ENCODE data around the gene ITSN1.
"Not testable (repeated sequence)": the region's sequence is repeated elsewhere in the genome, so short reads cannot be mapped to it uniquely, and the experiment has no call there.

ITSN1 gene

DNA sequence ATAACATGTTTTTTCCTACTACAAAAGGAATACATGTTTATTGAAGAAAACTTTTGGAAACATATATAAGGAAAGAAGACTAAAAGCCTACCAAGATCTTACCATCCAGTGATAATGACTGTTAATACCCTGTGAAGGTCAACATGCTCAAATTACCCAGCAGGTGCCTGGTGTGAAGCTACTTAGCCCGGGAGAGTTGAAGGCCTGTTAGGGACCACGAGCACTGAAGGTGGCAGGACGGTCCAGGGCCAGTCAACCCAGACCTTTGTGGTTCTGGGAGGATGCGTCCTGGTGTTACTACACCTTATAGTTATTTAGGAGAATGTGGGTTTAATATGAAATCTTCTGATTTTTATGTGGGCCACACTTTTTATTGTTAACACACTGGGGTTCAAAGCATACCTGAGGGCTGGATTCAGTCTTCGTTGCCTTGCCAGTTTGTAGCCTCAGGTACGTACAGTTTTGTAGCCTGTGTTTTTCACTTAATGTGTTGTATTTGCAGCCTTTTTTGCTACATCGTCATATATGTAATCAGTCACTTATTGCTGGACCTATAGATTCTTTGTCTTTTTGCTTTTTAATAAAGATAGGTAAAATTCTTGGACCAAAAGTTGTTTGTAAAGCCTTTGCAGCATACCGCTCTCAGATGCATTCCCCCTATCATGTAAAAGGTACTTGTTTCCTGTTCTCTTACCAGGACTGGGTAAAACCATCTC is 9.8 kb downstream of the ITSN1 start:
- no peak for DNase-seq

DNA sequence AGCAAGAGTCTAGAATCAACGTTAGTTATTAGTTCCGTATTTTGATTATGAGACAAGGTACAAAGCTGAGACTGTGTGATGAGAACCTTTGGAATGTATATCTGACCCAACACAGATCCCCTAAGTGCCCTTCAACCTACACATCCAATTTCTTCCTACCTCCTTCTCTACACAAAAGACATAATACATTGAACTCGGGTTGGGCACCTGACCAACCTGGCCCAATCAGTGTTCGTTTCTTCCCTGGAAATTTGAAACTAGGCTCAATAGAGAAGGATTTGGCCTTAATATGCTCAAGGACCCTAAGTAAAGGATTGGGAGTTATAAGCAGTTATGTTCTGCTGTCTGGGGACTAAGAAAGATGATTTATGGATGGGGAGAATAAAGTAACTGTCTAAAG is 12.1 kb downstream of the ITSN1 start:
- no peak for DNase-seq

DNA sequence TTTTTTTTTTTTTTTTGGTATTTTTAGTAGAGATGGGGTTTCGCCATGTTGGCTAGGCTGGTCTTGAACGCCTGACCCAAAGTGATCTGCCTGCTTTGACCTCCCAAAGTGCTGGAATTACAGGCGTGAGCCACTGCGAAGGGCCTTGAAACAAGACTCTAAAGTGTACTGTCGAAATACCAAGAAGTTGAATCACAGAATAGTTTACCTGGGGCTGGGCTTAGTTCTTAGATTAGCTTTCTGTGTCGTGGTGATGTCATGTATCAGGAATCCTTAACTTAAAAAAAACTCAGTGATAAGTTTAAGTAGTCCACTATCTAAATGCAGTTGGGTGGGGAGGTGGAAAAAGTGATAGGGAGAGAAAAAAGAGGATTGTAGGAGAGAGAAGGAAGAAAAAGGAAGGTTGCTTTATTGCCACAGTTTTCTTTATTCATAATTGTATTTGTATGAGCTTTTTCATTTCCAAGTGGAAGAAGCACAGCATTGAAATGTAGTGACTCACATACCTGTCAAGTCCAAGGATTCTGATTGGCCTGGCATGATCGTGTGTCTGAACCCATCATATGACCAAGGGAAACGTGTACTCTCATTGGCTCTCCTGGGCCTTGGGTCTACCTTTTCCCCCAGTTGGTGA is 13.4 kb downstream of the ITSN1 start:
- no peak for DNase-seq

DNA sequence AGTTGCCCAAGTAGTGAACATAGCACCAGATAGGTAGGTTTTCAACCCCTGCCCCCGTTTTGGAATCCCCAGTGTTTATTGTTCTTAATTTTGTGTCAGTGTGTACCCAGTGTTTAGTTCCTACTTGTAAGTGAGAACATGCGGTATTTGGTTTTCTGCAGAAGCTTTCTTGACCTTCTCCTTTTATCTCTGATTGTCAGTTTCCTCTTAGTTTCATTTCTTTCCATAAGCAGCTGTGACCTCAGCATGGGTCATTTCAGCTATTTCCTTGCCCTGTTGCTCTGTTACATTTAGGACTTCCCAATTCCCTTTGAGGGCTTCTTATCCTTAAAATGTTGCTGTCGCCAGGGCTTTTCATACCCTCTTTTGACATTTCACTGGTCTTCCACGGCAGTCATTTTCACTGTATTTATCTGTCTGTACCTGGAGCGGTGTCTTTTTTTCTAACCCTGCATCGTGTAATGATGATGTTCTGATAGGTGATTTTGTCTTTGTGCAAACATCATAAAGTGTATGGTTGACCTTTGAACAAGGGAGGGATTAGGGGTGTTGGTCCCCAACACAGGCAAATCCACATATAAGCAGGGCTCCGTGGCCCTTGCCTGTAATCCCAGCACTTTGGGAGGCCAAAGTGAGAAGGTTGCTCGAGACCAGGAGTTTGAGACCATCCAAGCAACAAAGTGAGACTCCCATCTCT is 15.0 kb downstream of the ITSN1 start:
- DNase-seq, result no peak

DNA sequence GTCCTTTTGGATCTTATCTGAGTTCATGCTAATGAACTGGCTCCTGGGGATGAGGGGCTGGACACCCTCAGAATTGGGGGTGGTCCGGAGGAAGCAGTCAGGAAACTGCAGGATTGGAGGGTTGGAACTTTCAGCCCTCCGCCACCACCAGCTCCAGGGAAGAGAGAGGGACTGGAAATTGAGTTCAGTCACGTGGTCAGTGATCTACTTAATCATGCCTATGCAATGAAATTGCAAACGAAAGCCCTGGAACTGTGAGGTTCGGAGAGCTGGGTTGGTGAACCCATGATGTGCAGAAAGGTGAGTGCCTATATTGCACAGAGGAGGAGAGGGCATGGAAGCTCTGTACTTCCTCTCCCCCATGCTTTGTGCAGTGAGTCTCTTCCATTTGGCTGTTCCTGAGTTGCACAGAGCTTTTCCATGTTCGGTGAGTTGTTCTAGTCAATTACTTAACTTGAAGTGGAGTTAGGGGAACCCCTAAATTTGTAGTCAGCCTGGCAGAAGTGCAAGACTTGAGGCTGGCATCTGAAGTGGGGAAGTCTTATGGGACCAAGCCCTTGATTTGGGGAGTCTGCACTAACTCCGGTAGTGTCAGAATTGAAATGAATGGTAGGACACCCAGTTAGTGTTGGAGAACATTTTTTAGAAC is 16.7 kb downstream of the ITSN1 start:
- DNase-seq, result no peak

DNA sequence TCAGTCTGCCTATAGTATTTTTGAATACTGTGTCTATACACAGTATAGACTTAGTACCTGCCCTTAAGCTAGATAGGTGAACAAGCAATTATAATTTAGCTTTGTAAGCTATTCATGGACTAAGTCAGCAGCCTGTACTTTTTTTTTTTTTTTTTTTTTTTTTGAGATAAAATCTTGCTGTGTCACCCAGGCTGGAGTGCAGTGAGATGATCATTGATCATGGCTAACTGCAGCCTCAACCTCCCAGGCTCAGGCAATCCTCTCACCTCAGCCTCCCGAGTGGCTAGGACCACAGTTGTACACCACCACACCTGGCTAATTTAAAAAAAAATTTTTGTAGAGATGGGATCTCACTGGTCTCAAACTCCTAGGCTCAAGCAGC is 17.3 kb downstream of the ITSN1 start:
- no peak for DNase-seq

DNA sequence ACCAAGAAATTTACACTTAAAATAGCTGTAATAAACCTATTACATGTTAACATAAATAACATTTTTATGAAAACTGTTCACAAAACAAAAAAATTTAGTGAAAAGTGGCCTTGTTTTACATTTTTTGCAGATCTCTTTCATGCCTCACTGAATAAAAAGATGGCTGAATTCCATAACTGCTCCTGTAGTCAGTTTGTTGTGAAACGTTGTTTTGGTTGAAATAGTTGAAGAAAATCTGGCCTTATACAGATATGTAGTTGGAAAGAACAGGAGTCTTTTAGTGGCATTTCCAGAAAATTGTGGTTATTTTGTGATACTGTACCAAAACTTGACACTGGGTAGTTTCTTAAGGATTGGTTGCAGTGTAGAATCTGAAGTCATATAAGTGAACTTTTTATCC is 18.1 kb downstream of the ITSN1 start:
- DNase-seq, result no peak

DNA sequence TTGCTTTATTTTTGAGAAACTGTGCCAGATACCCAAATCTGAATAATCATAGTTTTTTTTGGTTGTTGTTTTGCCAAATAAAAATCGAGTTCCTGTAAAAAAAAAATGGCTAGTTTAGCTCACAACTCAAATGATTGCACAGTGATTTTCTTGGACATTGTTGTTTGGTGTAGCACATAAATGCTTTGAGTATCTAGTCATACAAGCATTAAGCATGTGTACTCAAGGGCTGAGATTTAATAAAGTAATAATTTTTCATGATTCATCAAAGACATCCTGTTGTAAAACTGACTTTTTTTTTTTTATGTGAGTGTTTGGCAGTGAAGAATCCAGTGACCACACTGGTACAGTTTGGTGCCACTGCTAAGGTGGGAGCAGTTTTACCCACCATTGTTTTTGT is 18.8 kb downstream of the ITSN1 start:
- DNase-seq, result no peak

DNA sequence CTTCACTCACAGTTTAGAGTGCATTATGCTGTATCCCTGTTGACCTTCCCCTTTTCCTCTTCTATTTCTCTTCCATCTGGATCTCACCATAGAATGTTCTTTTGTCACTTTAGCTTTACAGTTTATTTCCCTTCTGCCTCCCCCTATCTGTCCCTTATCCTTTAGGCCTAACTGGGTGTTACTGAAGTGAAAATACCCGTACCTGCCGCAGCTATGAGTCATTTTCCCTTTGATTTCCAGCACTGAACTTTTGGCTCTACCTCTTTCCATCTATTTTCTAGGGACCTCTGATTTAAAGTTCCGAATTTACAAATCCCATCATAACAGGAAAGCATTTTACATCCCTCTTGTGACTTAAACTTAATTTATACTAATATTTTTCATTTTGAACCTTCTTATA is 19.7 kb downstream of the ITSN1 start:
- no peak for DNase-seq

DNA sequence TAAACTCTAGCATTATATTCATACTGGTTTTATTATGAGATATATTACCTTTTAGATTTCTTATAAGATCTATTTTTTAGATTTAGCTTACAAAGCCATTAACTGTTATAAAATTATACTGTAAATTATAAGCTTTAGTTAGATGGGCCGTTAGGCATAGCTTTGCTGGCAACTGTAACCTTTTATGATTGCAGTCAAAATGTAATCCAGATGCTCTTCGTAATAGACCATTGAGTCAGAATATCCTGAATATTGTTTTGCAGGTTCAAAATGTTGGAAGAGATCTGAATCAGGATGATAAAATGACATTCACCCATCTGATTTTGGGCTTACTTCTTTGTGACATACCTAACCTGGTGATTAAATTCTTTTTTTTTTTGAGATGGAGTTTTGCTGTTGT is 20.9 kb downstream of the ITSN1 start:
- no peak for DNase-seq

DNA sequence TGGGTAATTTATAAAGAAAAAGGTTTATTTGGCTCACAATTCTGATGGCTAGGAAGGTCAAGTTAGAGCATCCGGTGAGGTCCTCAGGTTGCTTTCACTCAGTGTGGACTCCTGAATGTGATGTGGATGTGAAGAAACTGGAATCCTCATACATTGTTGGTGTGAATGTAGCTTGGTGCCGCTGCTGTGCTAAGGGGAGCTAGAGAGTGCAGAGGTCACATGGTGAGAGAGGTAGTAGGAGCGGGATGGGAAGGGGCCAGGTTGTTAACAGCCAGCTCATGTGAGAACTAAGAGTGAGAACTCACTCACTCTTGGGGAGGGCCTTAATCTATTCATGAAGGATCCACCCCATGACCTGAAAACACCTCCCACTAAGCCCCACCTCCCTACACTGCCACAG is 21.8 kb downstream of the ITSN1 start:
- no peak for DNase-seq

DNA sequence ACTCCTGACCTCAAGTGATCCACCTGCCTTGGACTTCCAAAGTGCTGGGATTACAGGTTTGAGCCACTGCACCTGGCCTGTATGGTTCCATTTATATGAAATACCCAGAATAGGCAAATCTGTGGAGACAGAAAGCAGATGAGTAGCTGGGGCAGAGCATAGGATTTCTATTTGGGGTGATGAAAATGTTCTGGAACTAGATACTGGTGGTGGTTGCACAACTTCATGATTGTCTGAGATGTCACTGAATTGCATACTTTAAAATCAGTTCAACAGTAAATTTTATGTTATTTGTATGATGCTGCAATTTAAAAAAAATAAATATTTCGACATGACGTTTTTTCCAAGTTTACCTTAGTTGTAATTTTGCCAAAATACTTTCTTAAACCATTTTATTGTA is 23.9 kb downstream of the ITSN1 start:
- no peak for DNase-seq

DNA sequence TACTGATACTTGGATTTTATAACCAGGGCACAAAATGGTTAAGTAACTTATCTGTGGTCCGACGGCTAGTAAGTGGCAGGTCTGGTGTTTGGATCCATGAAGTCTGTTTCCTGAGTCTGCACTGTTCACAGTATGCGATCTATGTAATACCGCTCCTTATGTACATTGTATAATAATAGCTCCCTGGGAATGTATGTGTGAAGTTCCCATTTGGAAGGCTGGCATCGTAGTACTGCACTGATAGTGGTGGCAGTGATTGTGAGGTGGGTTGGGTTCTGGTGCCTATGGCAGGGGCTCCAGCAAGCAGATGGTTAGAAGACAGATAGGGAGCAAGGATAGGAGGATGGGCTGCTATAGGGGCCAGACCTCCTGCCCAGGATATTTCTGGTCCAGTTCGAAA is 25.3 kb downstream of the ITSN1 start:
- no peak for DNase-seq

DNA sequence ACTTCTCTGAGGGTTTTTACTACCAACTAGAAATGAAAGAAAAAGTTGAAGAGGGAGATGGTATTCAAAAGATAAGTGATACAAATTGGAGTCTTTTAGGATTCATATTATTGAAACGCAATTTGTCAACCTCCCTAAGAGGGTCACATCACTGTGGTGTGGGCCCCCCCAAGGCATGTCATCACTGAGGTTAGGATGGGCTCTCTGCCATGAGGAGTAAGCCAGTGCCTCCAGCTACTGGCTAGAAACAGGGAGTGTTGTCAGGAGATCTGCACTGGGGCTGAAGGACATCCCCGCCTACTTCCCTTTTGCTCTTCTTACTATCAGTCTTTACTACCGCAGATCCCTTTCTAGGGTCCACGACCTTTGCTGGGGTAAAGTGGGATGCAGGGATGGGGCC is 25.9 kb downstream of the ITSN1 start:
- no peak for DNase-seq

DNA sequence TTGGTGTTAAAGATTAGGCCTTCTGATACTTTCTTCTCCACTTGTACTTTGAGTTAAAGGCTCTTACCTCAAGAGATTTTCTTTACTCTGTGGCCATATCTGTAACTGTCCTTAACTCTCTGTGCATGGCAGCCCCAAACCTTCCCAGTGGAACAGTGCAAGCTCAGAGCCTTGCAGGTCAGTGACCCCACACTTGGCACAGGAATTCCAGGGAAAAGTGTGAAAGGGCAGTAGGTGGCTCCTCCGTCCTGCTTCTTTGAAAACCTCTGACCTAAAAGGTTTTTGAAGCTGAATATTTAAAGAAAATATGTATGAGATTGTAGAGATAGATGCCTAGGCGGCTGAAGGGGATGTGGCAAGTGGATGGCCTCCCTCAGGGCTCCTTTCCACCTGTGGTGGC is 26.3 kb downstream of the ITSN1 start:
- no peak for DNase-seq

DNA sequence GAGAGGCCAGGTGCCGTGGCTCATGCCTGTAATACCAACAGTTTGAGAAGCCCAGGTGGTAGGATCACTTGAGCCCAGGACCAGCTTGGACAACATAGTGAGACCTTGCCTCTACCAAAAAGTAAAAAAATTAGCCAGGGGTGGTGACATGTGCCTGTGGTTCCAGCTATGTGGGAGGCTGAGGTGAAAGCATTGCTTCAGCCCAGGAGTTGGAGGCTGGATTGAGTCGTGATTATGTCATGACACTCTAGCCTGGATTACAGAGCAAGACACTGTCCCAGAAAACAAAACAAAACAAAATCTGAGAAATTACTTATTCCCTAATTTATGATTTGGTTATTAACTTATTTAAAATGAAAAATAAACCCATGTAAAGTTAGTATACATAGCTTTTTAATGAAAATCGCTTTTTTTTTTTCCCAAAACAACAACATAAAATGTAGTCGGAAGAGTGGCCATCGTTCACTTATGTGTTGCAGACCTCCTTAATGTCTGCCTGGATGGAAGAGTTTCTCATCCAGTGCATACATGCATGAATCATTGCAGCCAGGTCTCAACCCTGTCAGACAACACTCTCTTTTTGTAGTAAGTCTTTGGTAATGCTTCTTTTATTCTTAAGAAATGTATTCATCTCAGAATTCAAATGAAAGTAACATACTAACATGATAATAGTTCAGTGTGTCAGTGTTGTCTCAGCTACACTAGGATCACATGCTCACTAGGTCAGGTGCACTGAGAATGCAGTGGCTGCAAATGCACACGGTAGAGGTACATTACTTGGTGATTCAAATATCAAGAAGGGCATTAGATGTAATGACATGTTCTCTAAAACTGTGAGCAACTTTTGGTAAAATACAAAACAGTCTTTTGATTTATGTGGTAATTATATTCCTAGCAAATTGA is 28.0 kb downstream of the ITSN1 start:
- DNase-seq, result no peak

DNA sequence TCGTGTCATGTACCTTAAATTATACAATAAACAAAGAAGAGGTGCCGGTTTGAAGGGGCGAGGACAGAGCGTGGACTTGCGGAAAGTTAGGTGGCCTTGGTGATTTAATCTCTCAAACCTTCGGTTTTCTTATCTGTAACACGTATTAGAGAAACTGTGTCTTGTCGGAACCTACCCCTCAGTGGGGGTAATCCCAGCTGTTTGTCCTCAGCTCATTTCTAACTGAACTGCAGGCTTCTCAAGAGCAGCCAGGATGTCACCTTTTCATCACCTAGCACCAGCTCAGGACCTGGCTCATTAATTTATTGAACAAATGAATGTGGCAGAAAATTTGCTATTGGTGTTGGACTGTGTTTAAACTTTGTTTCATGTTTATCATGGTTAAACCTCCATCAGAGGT is 31.2 kb downstream of the ITSN1 start:
- DNase-seq, result no peak

DNA sequence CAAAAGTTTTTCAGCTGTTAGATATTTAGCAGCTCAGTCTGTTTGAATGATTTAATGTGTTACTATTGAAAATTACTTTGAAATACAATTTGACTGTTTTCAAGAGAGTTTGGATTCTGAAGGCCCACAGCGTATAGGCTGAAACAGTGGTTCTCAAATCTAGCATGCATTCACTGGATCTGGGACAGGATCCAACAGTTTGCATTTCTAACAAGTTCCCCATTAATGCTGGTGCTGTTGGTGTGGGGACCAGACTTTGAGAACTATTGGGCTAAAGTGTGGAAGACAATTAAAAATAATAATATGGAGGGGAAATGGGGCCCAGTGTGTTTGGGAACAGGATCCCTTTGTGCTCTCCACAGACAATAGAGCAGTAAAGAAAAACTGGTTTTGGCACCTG is 31.9 kb downstream of the ITSN1 start:
- DNase-seq, result no peak

DNA sequence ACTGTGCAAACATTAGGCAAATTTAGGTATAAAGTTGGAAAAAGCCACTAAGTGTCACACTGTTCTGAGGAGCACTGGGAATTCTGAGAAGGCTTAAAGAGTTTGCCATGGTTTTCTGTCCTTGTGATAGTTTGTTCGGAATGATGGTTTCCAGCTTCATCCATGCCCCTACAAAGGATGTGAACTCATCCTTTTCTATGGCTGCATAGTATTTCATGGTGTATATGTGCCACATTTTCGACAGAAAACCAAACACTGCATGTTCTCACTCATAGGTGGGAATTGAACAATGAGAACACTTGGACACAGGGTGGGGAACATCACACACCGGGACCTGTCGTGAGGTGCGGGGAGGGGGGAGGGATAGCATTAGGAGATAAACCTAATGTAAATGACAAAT is 34.4 kb downstream of the ITSN1 start:
- DNase-seq, result not testable (repeated sequence)

DNA sequence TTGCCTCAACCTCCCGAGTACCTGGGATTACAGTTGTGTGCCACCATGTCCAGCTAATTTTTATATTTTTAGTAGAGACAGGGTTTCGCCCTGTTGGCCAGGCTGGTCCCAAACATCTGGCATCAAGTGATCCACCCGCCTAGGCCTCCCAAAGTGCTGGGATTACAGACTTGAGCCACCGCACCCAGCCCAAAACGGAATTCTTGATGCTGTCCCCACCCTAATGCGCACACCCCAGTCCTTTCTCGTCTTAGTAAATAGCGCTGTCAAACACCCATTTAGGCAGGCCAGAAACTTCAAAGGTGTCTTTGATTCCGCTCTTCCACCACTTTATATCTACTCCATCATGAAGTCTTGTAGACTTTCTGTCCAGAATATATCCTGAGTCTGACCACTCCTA is 35.1 kb downstream of the ITSN1 start:
- no peak for DNase-seq

DNA sequence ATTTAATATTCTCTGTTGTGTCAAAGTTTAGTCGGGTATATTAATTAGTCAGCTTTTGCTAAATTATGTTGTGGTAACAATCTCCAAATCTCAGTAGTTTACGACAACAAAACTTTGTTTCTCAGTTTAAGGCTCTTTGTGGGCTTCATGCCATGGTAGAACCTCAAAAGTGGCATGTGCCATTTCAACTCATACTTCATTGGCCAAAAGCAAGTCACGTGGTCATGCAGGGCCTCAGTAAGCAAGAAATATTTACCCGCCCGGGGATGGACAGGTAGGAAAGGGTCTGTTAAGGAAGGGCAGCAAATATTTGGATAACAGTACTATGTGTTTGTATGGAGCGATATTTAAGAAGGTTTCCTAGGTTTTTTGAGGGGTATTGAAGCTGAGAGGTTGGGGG is 38.6 kb downstream of the ITSN1 start:
- DNase-seq, result no peak

DNA sequence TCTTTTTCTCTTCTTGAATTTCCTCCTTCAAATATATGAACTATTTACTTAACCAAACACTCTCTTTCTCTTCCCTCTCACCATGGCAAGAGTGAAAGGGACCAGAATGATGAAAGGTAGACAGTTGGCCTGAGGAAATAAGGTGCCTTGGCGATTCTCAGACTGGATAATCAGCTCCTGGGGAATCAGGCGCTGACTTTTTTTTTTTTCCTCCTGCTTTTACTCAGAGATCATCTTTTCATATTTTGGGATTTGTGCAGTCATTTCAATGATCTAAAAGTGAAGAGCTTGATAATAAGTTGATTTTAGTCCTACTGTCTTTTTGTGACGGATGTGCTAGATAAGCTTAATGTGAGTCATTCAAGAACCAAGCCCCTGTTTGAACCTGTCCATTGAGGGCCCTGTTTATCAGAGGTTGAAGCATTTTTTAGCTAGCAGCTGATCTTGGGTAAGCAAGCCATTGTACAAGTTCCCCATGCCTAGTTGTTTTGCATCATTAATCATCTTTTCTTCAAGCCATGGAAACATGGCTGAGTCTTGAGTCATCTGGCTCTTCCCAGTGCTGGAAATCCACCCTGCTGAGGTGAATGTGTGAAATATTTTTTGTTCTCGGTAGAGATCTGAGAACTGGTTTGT is 40.8 kb downstream of the ITSN1 start:
- no peak for DNase-seq
